Neutrophil (primary cell): Measurements from ENCODE around the gene CEP112.

Experiments used
- H3K27ac ChIP-seq: fragments of 200-600 bp; sonication (generic); 2 replicates; pipeline ENCODE4 v1.5.1; 2016; ENCODE audit warnings: mild to moderate bottlenecking, moderate library complexity
- H3K27me3 ChIP-seq: fragments of 200-600 bp; sonication (generic); 2 replicates; pipeline ENCODE4 v1.6.0; 2016; ENCODE audit warnings: mild to moderate bottlenecking
- H3K36me3 ChIP-seq: fragments of 200-600 bp; sonication (generic); 2 replicates; pipeline ENCODE4 v1.5.1; 2017
- H3K4me1 ChIP-seq, 2 experiments: fragments of 200-600 bp in 1 of 2; sonication (generic) in 1 of 2; 1 replicate in 1 of 2; 2 replicates in 1 of 2; pipeline versions ENCODE4 v1.5.1 to v1.6.1; 2013 to 2016; ENCODE audit warnings: low read depth in 1 of 2, low read length in 1 of 2, mild to moderate bottlenecking in 1 of 2, moderate library complexity in 1 of 2; ENCODE audit not compliant: control insufficient read depth in 1 of 2, insufficient read depth in 1 of 2
- H3K4me3 ChIP-seq, 2 experiments: fragments of 200-600 bp in 1 of 2; sonication (generic) in 1 of 2; 1 replicate in 1 of 2; 2 replicates in 1 of 2; pipeline ENCODE4 v1.5.1; 2013 to 2016; ENCODE audit warnings: low read depth in 1 of 2, low read length in 1 of 2, mild to moderate bottlenecking in 1 of 2, moderate library complexity in 1 of 2
- H3K9me3 ChIP-seq: fragments of 200-600 bp; sonication (generic); 2 replicates; pipeline ENCODE4 v1.5.1; 2016
- TF ChIP-seq, protein P1 (sequence below): fragments of 200-600 bp; sonication (generic); IDR thresholded peaks from 2 replicates; pipeline ENCODE4 v1.5.1; 2016; ENCODE audit warnings: antibody characterized with exemption

The CEP112 gene

DNA sequence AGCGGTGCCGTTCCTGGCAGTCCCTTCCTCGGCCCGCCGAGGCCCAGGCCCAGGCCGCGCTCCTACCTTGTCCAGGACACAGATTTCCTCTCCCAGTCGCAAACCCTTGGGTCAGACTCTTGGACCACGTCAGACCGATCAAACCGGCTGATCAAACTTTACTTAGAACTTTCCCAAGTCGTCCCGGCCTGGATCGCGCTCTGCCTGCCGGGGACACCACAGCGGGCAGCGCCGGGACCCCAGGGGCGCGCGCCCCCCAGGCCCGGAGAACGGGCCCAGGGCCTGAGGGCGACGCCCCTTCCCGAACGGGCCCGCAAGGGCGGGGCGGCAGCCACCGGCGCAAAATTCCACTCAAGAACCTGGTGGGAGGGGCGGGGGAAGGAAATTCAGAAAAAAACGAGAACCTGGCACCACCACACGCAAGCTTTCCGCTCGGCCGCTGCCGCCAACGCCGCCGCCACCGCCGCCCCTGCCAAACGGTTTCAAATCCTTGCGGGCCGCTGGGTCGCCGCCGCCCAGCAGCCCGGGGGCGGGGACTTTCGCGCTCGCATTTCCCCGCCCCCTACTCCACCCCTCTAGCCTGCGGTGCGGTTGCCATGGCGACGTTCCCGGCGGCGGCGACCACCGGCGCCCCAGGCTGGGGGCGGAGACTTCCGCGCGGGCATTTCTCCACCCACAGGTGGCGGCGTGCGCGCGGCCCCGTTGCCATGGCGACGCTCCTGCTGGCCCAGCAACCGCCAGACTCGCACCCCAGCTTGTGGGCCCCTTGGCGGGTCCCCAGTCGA is at the start of gene CEP112:
Gene CEP112 (minus strand): TSS at position 541 of the 785 bp plus-strand sequence.
- Histone ChIP-seq H3K9me3 (no peaks in the 10 kb centered on the region), H3K27ac (no peak within 1 kb of the TSS), H3K4me3 (peak within 1 kb of the TSS; percentile 45 to 59), H3K4me1 (peaks cover 9 to 12% of the 10 kb centered on the region in 2 experiments), H3K27me3 (peaks cover 51% of the 10 kb centered on the region), H3K36me3 (no peaks in the 10 kb centered on the region)
- TF ChIP-seq, protein P1, sequence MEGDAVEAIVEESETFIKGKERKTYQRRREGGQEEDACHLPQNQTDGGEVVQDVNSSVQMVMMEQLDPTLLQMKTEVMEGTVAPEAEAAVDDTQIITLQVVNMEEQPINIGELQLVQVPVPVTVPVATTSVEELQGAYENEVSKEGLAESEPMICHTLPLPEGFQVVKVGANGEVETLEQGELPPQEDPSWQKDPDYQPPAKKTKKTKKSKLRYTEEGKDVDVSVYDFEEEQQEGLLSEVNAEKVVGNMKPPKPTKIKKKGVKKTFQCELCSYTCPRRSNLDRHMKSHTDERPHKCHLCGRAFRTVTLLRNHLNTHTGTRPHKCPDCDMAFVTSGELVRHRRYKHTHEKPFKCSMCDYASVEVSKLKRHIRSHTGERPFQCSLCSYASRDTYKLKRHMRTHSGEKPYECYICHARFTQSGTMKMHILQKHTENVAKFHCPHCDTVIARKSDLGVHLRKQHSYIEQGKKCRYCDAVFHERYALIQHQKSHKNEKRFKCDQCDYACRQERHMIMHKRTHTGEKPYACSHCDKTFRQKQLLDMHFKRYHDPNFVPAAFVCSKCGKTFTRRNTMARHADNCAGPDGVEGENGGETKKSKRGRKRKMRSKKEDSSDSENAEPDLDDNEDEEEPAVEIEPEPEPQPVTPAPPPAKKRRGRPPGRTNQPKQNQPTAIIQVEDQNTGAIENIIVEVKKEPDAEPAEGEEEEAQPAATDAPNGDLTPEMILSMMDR = no peak

DNA sequence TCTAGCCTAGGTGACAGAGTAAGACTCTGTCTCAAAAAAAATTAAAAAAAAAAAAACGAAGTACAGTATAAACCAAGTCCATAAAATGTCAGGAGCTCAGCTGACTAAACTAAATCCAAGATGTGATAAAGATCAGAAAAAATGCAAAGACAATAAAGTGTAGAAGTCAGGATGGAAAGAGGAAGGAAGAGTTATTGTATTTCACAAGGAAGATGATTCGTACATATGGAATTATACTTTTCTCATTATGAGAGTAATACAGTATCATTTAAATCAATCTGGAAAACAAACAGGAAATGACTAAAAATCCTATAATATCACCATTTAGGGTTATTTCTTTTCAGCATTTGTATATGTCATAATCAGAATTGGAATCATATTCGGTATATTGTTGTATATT is 48.7 kb upstream of the CEP112 start:
- peaks cover 29% of the 10 kb centered on the region for H3K27me3 ChIP-seq
- TF ChIP-seq, protein P1 = no peak
- H3K4me1 ChIP-seq = no peaks in the 10 kb centered on the region
- no peaks in the 10 kb centered on the region for H3K9me3 ChIP-seq
- H3K36me3 ChIP-seq = no peaks in the 10 kb centered on the region
- no peak overlapping the region for H3K4me3 ChIP-seq
- H3K27ac ChIP-seq = no peak overlapping the region

DNA sequence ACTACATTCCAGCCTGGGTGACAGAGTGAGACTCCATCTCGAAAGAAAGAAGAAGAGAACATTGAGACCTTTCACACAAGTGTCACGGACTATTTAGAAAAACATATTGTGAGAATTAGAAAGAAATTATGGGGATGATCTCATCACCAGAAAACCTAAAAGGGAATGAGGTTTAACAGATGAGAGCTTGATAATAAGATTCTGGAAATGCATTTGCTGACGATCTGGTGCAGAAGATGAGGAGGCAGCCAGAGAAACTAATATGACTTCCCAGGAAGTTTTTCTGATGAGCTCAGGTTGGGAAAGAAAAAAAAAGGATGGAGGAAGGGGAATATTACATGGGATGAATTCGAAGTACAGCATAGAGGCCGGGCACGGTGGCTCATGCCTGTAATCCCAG is 48.1 kb upstream of the CEP112 start:
- Histone ChIP-seq H3K27me3 (peaks cover 24% of the 10 kb centered on the region), H3K9me3 (no peaks in the 10 kb centered on the region), H3K4me3 (no peak overlapping the region), H3K36me3 (no peaks in the 10 kb centered on the region), H3K27ac (no peak overlapping the region), H3K4me1 (no peaks in the 10 kb centered on the region)
- TF ChIP-seq, protein P1 = no peak

DNA sequence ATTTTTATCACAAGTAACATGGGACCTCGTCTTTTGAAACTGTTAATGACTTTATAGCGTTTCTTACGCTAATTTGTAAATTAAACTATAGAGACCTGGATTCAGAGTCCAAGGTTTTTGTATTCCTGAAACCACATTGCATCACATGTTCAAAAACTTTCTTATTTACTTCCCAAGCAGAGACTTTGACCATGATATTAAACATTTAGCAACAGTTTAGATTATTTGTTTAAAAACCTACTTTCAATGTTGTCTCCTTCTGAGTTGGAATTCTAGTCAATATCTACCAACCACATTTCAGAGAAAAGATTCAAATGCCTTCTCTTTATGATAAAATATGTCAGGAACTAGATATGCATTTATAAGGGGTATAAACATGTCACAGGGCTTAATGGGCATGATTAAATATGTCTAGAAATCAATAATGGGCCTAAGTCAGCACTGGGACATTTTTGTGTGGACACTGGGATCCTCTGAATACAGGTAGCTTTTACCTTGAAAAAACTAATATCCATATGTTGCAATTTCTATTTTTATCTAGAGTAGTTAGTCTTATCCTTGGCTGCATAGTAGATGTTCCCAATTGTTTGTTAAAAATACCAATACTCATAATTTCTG is 43.6 kb upstream of the CEP112 start:
- Histone ChIP-seq H3K36me3 (no peaks in the 10 kb centered on the region), H3K4me3 (no peak overlapping the region), H3K27ac (no peak overlapping the region), H3K27me3 (peaks cover 4% of the 10 kb centered on the region), H3K4me1 (no peaks in the 10 kb centered on the region), H3K9me3 (no peaks in the 10 kb centered on the region)
- TF ChIP-seq, protein P1 = no peak

DNA sequence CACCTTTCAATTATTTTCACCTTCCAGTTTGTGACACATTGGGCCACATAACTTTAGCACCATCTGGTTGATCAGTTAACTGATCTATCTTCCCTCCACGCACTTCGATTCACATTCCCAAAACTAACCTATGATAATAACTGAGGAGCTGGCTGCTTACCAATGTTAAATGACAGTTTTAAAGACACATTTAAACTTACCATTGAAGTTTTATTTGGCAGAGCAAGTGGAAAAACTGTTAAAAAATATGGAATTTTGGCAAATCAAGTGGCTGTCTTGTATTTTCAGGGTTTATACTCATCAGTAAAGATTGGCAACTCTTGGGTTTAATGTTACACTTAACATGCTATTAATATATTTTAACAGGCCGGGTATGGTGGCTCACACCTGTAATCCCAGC is 42.7 kb upstream of the CEP112 start:
- no peaks in the 10 kb centered on the region for H3K36me3 ChIP-seq
- H3K4me3 ChIP-seq = no peak overlapping the region
- H3K4me1 ChIP-seq = no peaks in the 10 kb centered on the region
- no peak overlapping the region for H3K27ac ChIP-seq
- TF ChIP-seq, protein P1 = no peak
- H3K9me3 ChIP-seq = no peaks in the 10 kb centered on the region
- peaks cover 4% of the 10 kb centered on the region for H3K27me3 ChIP-seq
